Mucosa of descending colon (tissue), 3 donors: ENCODE measurements around the gene SNCA. TPM values are rescaled to one million over a fixed set of nuclear protein-coding genes. Genes with fewer than 3 reads are reported as not detected.

Experiments used
- ATAC-seq: fragments of 200-7000 bp; cut with Tn5 transposase; one replicate; pipeline ENCODE4 v1.9.1; 2020; ENCODE audit warnings: mild to moderate bottlenecking, moderate library complexity
- DNase-seq, 3 donors: peaks; one replicate each; pipeline ENCODE4 v3.0.0-alpha.2; 2020
- H3K36me3 ChIP-seq: fragments of 200-600 bp; one replicate; pipeline ENCODE4 v1.8.0; 2021; ENCODE audit warnings: low read depth, mild to moderate bottlenecking
- H3K4me1 ChIP-seq: fragments of 200-600 bp; one replicate; pipeline ENCODE4 v1.8.0; 2021; ENCODE audit warnings: low read depth, mild to moderate bottlenecking
- H3K4me3 ChIP-seq: fragments of 200-600 bp; one replicate; pipeline ENCODE4 v1.8.0; 2021; ENCODE audit warnings: mild to moderate bottlenecking
- H3K9me3 ChIP-seq: fragments of 200-600 bp; one replicate; pipeline ENCODE4 v1.8.0; 2021; ENCODE audit warnings: mild to moderate bottlenecking
- intact Hi-C, 2 donors: fragments of 100-400 bp; cut with DNase I in 1 of 2; cut with micrococcal nuclease in 1 of 2; formaldehyde crosslinking; loops; one replicate each; pipeline versions ENCODE4 v1.11.0 to v1.11.1; 2022; cut with DNase I, micrococcal nuclease
- total RNA-seq, 3 donors: library from RNA; stranded (reverse); fragmentation: NEBNext Ultra II Directional in 2 of 3; extraction: Animal tissue kit (Norgen Biotek cat#: 25700) in 2 of 3; gene quantifications; one replicate each; pipeline versions ENCODE4 v1.2.1 to v1.2.4, GENCODE V29; 2021 to 2023
- TF ChIP-seq, protein P1 (sequence below): fragments of 200-600 bp; IDR thresholded peaks from one replicate; pipeline ENCODE4 v1.8.0; 2022; ENCODE audit warnings: antibody characterized with exemption, mild to moderate bottlenecking
- donor health status: DM: no; HTN: no; CAD: no; lungs with moderate emphysema.
- donor health status: DM: no; HTN: no; CAD: no.
- donor health status: DM: no; HTN: yes; CAD: no.

SNCA gene
- total RNA-seq, 3 donors from 2014 or later = 0.43 to 17.9 (median 3.1) TPM

DNA sequence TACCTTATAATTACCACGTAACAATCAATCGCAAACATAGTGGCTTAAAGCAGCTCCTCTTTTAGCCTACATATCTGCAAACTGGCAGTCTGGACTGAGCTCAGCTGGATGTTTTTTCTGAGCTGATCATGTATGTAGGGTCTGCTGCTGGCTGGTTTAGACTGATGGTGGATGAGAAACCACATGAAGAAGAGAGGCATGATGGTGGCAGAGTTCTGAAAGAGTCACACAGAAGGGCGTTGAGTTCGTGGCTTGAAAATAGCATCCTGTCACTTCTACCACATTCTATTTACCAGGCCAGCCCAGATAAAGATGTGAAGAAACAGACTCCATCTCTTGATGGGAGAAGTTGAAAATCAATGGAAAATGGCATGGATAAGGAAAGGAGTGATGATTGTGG, 151.3 kb downstream of the SNCA start:
- H3K36me3 ChIP-seq = no peaks in the 10 kb centered on the region
- H3K4me1 ChIP-seq = no peaks in the 10 kb centered on the region
- DNase-seq (no peak), ATAC-seq (no peak)
- intact Hi-C loops = no loop called here
- H3K9me3 ChIP-seq = no peaks in the 10 kb centered on the region
- no peak overlapping the region for H3K4me3 ChIP-seq
- TF ChIP-seq, protein P1, sequence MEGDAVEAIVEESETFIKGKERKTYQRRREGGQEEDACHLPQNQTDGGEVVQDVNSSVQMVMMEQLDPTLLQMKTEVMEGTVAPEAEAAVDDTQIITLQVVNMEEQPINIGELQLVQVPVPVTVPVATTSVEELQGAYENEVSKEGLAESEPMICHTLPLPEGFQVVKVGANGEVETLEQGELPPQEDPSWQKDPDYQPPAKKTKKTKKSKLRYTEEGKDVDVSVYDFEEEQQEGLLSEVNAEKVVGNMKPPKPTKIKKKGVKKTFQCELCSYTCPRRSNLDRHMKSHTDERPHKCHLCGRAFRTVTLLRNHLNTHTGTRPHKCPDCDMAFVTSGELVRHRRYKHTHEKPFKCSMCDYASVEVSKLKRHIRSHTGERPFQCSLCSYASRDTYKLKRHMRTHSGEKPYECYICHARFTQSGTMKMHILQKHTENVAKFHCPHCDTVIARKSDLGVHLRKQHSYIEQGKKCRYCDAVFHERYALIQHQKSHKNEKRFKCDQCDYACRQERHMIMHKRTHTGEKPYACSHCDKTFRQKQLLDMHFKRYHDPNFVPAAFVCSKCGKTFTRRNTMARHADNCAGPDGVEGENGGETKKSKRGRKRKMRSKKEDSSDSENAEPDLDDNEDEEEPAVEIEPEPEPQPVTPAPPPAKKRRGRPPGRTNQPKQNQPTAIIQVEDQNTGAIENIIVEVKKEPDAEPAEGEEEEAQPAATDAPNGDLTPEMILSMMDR = no peak

DNA sequence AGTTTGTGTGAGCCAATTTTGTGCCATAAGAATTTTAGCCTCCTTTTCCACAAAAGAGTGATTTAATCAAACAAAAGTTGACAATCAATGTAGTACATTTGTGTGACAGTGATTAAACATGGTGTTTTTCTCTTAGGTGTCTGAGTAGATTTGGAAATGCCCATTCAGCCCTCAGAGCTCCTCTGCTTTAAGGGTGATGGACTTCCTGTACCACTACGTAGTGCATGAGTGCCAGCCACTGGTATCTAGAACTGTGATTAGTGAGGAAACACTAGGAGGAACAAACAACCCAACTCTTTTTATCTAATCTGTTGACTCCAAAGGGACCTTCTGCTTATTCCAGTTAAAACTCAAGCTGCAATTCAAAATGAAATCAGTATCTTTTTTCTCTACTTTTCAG, 151.7 kb downstream of the SNCA start:
- Histone ChIP-seq H3K4me1 (no peaks in the 10 kb centered on the region), H3K9me3 (no peaks in the 10 kb centered on the region), H3K4me3 (no peak overlapping the region), H3K36me3 (no peaks in the 10 kb centered on the region)
- intact Hi-C loops = no loop called here
- DNase-seq (no peak), ATAC-seq (no peak)
- TF ChIP-seq, protein P1 = no peak

DNA sequence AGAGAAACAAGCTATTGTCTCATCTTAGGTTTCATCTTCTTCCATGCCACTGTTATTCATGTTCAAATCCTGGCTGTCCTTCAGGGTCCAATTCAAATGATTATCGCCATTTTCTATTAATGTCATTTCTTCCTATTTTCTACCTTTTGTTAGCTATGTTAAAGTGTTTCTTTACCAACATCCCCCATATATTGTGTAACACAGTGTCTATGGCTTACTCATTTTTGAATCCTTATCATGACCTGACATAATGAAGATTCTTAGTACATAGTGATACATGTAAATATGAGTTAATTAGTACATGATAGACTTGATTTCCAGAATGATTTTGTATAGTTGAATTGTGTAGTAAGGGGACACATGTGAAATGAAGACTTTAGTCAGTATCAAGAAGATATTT, 152.4 kb downstream of the SNCA start:
- DNase-seq (no peak), ATAC-seq (no peak)
- Histone ChIP-seq H3K4me3 (no peak overlapping the region), H3K36me3 (no peaks in the 10 kb centered on the region), H3K4me1 (no peaks in the 10 kb centered on the region), H3K9me3 (no peaks in the 10 kb centered on the region)
- TF ChIP-seq, protein P1 = no peak
- intact Hi-C loops = no loop called here

DNA sequence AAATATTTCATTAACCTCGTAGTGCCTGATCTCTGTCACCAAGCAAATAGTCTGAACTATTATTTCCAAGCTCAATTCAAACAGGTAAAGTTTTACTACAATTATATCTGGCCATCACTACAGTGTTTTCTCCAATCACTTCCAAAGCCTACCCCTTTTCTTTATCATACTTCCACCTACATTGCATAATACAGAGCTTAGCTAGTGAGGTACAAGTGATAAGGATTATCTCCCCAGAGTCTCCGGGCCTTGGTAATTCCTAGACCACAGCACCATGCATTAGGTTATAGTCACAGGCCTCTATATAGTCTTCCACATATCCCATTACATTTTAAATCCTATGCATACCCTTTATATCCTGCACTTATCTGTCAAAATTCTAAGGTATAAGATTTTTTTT, 154.2 kb downstream of the SNCA start:
- Histone ChIP-seq H3K4me1 (no peaks in the 10 kb centered on the region), H3K4me3 (no peak overlapping the region), H3K36me3 (no peaks in the 10 kb centered on the region), H3K9me3 (no peaks in the 10 kb centered on the region)
- intact Hi-C loops = no loop called here
- TF ChIP-seq, protein P1 = no peak
- ATAC-seq = no peak
- DNase-seq = no peak

DNA sequence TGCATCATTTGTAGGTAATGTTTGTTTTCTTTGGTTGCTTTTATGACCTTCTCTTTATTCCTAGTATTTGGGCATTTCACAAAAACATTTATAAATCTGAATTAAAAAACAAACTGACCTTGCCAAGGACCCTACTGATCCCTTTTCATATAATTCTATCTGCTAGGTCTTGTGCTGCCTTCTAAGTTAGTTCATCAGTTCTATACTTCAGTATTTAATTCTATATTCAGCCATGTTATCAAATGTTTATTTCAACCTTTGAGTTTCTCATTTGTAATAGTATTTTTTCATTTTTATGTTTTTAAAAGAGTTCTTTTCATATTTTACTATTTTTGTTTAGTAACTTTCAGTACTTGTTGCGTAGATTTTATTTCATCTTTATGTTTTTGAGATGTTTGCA, 155.3 kb downstream of the SNCA start:
- TF ChIP-seq, protein P1 = no peak
- H3K9me3 ChIP-seq = no peaks in the 10 kb centered on the region
- no peak overlapping the region for H3K4me3 ChIP-seq
- no peaks in the 10 kb centered on the region for H3K4me1 ChIP-seq
- DNase-seq (no peak), ATAC-seq (no peak)
- intact Hi-C loops = no loop called here
- H3K36me3 ChIP-seq = no peaks in the 10 kb centered on the region

DNA sequence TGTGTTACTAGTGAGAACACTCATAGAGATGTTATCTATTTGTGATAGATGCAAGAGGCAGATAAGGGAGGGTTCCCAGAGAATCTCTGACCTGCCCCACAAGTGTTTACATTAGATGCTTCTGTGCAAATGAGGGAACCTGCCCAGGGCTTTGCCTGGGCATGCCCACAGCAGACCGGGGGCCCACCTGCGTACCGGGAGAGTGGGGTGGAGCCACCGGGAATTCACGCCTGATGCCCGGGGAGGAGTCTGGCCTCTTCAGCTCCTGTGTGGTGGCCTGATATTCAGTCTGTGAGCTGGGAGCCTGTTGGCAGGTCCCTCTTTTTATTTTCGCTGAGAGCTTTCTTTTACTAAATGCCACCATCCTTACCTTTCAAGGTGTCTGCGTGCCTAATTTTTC, 155.7 kb downstream of the SNCA start:
- Histone ChIP-seq H3K4me3 (no peak overlapping the region), H3K36me3 (no peaks in the 10 kb centered on the region), H3K4me1 (no peaks in the 10 kb centered on the region), H3K9me3 (no peaks in the 10 kb centered on the region)
- intact Hi-C loops = no loop called here
- no peak for DNase-seq
- TF ChIP-seq, protein P1 = no peak
- no peak for ATAC-seq
